ELR (cell line): ENCODE results near the gene C1QTNF6.

Experiments used
- DNase-seq: peaks from one replicate; pipeline ENCODE4 v3.0.0-alpha.2; 2015; ENCODE audit warnings: low read depth

The C1QTNF6 gene

DNA sequence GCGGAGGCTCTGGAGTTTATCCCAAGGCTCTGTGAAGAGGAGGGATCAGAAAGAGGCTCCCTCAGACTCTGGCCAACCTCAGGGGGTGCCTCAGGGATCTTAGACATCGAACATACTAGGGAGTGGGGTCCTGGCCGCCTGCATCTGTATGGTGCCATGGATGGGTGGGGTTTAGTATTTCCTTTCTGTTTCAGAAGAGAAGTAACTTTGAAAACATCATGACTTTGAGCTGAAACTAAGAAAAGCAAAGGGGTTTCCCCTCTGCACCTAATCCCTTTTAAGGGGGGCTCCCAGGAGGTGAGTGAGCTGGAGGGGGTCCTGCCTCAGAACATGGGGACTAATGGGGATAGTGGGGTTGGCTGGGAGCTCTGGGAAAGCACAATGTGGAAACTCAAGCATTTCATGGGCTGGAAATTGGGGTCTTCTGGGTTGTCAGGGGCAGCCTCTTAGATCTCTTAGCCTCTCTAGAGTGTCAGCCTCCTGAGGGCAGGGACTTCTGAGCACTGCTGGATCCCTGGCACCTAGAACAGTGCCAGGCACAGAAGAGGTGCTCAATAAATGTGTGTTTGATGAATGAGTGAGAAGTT lies 36.0 kb upstream of the C1QTNF6 start:
- no peak for DNase-seq

DNA sequence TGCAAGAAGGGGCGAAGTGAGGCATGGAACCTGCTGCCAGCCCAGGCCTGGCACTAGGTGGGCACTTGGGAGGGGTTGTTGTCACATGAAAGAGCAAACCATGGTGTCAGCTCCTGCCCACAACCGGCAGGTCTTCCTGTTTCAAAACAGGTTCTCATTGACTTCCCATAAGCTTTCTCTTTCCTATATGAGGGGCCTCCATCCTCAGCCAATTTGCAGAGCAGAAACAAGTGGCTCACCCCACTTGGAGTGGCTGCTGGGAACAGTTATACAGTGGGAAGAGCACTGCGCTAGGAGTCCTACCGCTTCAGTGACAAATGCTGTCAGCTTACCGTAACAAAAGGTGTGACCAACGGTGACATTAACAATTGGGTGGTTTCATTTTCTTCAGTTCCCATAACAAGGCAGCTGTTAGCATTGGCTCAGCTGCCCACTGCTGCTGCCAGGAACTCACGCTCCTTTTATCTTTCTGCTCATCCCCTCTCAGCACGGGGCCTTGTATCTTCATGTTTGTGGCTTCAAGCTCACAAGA lies 34.5 kb upstream of the C1QTNF6 start:
- DNase-seq: no peak

DNA sequence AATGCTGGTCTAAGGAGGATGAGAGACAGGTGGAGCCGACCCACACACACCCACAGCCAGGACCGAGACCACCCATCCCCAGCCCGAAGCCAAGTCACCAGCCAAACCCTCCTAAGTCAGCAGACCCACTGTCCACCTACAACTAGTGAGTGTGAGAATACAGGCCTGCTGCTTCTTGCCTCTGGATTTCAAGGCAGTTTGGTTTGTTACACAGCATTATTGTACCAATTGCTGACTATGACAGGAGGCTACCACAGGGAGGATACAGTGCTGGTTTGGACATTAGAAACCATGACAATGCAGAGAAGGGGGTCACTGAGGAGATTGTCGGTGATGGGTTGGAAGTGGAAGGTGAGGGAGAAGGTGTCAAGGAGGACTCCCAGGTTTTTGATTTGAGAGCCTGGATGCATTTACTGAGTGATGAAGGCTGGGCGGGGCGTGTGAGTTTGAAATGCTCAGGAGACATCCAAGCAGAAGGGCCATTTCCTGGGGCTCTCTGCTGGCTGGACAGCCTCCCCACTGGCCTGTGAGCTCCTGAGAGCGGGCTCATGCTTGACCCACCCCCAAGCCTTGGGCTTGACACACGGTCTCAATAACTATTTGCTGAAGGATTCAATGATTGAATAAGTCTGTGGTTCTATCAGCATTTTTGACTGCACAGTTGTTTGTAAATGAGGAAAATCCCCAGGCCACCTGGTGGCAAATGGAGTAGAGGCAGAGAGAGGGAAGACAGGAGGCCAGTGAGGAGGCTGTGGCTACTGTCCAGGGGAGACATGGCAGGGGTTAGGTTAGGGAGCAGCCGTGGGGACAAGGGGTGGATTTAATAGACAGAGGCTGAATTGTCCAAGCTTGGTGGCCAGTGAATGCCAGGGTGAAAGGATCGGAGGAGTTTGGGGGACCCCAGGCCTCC lies 33.6 kb upstream of the C1QTNF6 start:
- no peak for DNase-seq

DNA sequence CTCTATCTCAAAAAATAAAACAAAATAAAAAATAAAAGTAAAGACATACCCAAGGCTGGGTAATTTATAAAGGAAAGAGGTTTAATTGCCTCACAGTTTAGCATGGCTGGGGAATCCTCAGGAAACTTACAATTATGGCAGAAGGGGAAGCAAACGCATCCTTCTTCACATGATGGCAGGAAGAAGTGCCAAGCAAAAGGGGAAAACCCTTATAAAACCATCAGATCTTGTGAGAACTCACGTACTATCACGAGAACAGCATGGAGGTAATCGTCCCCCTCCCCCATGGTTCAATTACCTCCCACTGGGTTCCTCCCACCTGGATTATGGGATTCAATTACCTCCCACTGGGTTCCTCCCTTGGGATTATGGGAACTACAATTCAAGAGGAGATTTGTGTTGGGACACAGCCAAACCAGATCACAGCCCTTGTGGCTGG lies 32.5 kb upstream of the C1QTNF6 start:
- no peak for DNase-seq

DNA sequence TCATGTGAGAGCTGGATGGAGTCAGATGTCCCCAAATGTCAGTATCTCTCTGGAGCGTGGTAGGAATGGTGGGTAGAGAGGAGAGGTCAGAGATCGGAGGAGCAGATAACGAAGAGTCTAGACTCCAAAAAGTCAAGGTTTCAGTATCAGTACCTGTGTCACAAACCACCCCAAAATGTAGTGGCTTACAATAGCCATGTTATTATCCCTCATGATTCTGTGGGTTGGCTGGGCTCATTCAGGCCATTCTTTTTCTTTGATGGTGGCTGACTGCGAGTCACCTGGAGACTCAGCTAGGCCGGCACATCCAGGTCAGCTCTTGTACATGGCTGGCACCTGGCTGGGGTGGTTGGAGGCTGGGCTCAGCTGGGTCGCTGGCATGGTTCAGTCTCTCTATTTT lies 31.5 kb upstream of the C1QTNF6 start:
- DNase-seq: no peak

DNA sequence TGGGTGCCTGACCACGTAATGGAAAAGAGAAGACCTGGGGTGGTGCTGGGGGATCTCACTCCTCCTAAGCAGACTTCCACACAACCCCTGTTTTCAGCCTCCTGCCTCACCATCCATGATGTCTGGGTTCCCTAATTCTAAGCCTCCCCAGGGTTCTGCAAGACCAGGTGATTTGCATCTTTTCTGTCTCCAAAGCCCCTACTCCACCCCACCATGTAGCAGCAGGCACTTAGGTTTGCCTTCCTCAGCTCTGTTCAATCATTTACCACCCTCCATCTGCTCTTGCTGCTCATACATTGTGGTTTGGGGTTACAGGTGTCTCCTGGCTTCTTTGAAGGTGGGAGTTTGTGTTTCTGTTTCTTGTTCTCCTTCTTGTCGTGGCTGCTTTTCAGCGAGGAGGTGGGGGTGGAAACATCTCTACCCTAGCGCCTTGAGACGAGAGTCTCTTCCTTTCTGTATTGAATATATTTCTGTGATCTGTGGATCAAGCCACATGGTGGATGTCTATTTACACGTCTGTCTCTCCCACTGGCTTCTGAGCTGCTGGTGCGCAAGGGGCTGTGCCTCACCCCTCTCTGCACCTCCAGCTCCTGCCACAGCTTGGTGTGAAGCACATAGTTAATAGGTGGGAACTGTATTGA lies 30.8 kb upstream of the C1QTNF6 start:
- DNase-seq: no peak

DNA sequence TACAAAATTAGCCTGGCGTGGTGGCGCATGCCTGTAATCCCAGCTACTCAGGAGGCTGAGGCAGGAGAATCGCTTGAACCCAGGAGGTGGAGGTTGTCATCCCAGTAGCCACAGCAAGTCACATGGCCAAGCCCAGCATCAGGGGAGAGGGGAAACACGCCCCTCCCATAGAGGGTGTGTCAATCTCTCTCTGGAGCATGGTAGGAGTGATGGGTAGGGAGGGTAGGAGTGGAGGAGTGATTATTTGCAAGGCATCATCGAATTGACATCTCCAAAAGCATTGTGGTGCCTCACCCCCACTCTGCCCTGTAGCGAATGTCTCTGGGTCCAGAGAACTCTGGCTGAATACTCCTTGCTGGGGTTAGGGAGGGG lies 30.3 kb upstream of the C1QTNF6 start:
- no peak for DNase-seq

DNA sequence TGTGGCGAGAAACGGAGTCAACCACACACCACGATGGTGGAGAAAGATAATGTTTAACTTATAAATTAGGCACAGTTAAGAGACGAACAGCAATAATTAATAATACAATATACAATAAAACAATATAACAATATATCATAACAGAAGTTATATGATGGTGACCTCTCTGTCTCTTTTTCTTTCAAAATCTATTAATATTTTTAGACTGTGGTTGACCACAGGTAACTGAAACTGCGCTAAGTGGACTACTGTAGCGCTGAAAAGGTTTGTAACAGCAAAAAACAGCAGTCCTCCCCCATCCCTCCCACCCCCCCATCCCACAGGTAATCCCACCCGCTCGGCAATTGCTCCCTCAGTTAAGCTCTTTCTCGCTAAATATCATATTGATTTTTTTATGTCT lies 27.8 kb upstream of the C1QTNF6 start:
- DNase-seq: no peak

DNA sequence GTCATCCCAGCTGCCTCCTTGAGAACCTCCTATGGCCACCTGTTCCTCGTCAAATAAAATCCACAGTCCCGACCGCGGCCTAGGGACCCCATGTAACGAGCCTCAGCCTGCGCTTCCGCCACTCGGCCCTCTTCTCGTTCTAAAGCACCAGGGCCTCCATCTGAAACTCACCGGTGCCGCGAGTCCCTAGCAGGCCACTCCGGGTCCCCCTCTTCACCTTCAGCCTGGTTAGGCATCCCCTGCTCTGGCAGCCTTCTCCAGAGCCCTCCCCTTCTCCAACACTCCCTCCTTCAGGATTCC lies 26.6 kb upstream of the C1QTNF6 start:
- DNase-seq: no peak

DNA sequence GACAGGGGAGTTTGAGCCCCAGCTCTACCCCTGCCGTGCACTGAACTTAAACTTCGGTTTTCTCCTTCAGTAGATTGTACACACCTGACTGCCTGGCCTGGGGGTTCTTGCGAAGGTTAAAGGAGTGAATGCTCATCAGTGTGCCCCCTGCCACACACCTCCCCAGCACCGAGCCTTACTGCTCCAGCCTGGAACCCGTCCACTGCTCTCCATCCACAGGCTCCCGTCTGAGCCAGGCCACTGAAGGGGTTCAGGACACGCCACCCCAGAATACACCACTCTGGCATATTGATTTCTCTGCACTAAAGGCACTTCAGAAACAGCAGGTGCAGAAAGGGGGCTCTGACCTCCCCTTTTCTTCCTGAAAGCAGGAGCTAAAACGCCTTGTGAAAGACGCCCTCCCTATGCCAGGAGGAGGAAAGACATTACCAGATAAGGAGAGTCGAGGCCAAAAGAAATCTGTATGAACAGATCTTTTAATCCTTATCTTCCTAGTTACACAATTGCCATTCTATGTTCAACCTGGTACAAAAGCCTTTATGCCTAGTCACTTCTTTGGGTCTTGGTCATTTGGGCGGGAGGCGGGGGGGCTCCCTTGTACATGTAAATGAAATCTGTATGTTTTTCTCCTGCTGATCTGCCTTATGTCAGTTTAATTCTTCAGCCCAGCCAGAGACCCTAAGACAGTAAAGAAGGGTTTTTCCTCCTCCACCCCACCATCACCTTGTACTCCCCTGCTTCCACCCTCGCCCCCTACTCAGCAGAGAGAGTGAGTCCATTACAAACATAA lies 26.1 kb upstream of the C1QTNF6 start:
- no peak for DNase-seq

DNA sequence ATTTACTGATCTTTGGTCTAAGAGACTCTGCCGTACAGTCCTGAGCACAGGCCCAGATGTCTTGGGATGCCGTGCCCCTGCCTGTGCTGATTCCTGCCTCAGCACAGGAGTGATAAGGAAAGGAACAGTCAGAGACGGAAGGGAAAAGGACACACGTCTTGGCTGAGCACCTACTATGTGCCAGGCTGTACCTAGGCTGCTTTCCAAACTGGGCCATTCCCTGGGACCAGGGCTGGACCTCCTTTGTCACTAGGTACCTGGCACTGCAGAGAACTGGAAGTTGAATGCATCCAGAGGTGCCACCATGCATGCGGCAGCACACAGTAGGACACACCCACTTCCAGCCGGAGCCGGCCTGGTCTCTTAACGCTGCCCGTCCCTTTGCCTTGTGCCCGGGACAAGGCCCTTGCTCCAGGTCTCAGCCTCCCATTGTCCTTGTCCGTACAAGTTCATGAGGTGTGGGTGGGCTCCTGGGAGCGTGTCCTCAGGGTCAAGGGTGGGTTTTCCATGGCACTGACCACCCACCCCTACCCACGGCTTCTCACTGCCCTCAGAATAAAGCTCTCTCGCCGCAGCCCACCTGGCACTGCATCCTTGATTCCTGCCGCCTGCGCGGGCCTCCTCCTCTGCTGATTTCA lies 25.3 kb upstream of the C1QTNF6 start:
- no peak for DNase-seq

DNA sequence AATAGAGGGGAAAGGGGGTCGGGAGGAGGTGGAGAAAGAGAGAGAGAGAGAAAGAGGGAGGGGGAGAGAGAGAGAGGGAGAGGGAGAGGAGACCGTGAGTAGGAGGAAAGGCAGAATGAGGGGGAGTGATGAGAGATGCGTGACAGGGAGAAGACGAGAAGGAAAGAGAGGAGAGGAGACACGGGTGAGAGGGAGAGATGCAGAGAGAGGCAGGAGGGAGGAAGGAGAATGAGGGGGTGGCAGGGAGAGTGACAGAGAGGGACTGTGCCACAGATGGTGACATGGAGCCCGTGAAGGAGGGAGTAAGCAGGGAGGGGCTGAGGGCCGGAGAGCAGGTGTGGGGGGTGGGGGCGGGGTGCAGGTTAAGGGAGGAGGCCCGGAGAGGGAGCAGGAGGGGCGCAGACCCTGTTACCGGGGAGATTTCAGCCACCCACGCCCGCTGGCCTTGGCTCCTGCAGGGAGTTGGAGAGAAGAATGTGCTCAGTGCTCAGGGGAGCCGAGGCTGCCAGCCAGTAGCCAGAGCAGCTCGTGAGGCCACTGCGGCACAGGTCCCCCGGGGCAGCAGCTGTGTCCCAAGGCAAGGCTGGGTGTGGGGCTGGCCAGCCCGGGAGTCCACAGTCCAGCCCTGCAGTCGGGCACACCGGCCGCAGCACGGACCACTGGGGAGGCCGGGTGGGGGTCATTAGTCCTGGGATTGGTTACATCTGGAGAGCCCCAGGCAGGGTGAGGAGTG lies 24.3 kb upstream of the C1QTNF6 start, which contains the start of gene SSTR3:
TSS of gene SSTR3 (minus strand) at position 304 of the 733 bp plus-strand sequence. CDS start 4,674 bp downstream, outside the sequence.
- DNase-seq: no peak

DNA sequence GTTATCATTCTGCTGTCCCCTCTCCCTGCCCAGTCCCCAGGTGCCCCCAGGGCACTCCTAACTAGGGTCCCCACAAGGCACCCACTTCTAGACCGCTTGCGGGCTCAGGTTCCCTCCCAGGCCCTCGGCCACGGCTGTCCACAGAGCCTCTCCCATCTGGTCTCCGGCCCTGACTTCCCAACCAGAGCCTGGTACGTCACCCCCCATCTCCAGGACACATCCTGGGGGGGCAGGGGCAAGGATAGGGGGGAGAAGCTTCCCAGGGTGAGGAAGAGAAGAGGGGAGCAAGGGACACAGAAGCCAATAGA lies 23.8 kb upstream of the C1QTNF6 start:
- DNase-seq: no peak

DNA sequence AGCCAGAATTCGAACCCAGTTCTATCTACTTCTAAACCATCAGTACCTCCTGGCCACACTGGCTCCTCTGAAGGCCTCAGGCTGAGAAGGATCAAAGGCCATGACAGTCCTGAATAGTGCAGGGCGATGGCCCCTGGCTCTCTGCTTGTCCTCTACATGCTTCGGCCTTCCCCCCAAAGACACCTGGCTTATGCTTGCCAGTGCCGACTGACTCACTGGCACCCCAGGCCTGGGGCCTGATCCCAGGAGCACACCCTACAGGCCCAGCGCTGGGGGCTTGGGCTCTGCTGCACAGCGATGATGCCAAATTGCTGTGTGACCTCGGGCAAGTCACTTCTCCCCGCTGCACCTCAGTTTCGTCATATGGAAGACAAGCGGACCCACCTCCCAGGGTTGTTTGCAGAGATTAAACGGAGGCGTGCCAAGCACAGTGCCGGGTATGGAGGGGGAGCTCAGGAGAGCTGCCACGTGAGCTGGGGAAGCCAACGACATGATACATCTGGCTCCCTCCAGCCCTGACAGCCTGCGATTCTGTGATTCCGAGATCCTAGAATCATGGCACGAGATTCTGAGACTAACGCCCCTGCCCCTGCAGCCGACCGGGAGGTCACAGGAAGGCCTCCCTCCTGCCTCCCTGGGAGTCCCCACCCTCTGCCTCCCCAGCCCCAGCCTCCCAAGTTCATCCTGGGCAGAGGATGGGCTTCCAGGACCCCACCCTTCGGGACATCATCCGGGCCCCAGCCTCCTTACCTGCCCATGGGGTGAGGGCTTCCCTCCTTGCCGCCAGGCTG lies 23.2 kb upstream of the C1QTNF6 start:
- no peak for DNase-seq

DNA sequence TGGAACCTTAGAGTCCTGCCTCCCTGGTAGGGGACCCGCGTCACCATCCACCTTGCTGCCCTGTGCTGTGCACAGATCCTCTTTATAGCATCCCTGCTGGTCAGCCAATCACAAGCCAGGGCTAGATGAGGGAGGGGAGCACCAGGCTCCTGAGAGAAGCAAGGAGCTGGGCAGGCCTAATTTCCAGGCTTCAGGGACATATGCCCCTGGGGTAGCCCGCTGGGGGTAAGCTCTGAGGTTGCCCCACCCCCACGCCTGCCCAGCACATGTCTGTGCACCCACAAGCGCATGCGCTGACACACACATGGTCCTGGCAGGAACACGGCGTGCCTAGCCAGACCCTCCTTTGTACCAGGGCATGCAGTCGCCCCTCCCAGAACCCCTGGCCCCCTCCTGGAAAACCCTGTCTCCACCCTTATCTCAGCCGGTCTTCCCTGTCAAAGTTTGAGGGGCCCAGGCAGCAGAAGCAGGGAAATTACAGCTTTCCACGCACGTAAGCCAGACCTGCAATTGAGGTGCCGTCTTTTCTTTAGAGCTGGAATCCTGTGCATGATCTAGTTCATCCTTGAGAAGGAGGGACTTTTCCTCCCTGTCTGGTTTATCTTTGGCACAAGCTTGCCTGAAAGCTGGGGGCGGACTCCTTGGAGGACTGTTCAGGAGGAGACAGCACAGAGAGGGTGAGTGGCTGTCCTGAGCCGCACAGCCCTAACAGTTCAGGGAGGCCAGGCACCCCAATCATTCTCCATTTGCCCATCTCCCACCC lies 22.2 kb upstream of the C1QTNF6 start:
- DNase-seq: no peak

DNA sequence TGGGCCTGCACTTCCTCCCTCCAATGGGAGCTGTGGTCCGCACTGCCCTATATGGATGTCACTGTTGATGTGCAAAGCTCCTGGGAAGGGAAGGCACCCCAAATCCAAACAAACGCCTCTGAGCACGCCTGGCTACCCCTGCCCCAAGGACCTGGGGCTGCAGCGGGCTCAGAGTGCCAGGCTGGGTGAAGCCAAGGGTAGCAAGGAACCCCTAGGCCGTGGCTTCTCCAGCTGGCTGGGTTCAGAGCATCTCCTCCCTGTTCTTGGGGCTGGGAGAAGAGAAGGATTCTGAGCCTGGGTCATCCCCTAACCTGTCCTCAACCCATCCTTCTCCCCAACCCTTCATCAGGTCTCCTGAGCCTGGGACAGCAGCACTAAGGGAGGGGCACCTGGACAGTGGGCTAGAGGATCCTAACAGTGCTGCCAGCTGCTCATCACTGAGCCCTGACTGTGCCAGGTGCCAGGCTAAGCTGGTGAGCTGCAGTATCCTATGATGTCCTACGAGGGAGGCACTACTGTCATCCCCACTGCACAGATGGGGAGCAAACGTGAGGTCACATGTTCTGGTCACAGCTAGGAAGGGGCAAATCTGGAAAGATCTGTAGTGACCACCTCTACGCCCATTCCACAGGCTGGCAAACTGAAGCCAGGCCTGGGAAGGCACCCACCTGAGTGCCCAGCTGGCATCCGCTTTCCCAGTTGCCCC lies 21.2 kb upstream of the C1QTNF6 start:
- no peak for DNase-seq

DNA sequence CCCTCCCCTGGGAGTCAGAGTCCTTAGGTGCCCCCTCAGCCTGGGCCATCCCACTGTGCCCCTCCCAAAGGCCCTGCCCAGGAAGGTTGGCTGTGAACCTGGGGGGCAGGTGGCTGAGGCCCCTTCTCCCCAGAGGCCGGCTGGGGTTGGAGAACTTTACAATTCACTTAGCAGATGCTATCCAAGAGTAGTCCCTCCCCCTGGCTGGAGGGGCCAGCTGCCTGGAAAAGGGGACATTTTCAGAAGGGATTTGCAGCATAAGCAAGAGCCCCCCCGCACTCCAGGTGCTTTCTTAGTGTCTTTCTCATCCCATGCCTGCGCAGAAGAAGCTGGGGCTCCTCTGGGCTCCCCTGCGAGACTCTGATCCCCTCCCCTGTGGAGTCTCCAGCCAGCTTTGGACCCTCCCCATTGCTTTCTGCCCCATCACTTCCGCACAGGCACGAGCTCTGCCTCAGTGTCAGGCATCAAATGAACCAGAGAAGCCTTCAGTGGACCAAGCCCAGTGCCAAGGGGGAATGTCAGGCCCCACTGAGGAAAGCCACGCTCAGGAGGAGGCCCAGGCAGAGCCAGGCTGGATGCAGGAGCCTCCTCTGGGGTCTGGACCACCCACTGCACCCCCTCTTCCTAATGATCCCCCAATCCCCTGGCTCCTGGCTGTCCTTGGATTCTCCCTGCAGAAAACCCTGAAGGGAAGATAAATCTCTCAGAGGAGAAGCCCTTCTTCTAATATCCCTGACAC lies 20.5 kb upstream of the C1QTNF6 start:
- DNase-seq: no peak

DNA sequence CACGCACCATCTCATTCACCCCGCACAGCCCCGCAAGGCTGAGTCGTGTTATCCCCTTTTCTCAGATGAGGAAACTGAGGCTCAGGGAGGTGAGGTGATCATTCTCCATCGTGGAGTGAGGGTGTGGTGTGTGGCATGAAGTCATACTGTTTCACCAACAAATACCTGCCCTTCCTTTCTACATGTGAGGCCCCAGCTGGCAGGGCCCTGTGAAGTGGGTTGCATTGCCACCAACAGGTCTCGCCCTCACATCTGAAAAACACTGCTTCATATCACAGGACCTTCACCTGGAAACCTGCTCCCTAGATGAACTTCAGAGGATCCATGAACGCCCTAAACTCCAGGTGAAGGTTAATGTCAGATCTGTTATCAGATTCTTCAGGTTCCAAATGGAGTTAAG lies 19.9 kb upstream of the C1QTNF6 start:
- DNase-seq: no peak
